Uterus (tissue), 4 donors: Measurements from ENCODE around the gene CAPZB. TPM values are rescaled to one million over a fixed set of nuclear protein-coding genes. Genes with fewer than 3 reads are reported as not detected.

Experiments used
- DNase-seq, 2 donors: peaks; one replicate each; pipeline ENCODE4 v3.0.0-alpha.2; 2019 to 2020
- H3K27ac ChIP-seq, 2 donors: fragments of 200-600 bp; sonication (generic); 1 replicate in 1 of 2; 2 replicates in 1 of 2; pipeline ENCODE4 v1.5.1; 2016 to 2018
- H3K27me3 ChIP-seq, 2 donors: fragments of 200-600 bp; sonication (generic); one replicate each; pipeline ENCODE4 v1.5.1; 2018 to 2019; ENCODE audit warnings: control low read depth in 1 of 2
- H3K36me3 ChIP-seq, 2 donors: fragments of 200-600 bp; sonication (generic); one replicate each; pipeline ENCODE4 v1.5.1; 2019; ENCODE audit warnings: control low read depth in 1 of 2
- H3K4me1 ChIP-seq, 2 donors: fragments of 200-600 bp; sonication (generic); one replicate each; pipeline ENCODE4 v1.5.1; 2018 to 2019; ENCODE audit warnings: control low read depth in 1 of 2
- H3K4me3 ChIP-seq, 2 donors: fragments of 200-600 bp; sonication (generic); 1 replicate in 1 of 2; 2 replicates in 1 of 2; pipeline ENCODE4 v1.5.1; 2018 to 2019; ENCODE audit warnings: mild to moderate bottlenecking in 1 of 2
- H3K9me3 ChIP-seq, 2 donors: fragments of 200-600 bp; sonication (generic); one replicate each; pipeline ENCODE4 v1.5.1; 2019; ENCODE audit warnings: control low read depth in 1 of 2
- POLR2A ChIP-seq, 2 donors: fragments of 450-650 bp; IDR thresholded peaks; one replicate each; pipeline ENCODE4 v1.6.1; 2016; ENCODE audit warnings: antibody characterized with exemption in 2 of 2, mild to moderate bottlenecking in 1 of 2, moderate library complexity in 1 of 2
- intact Hi-C: fragments of 100-400 bp; cut with DNase I; formaldehyde crosslinking; loops from one replicate; pipeline ENCODE4 v1.15.1; 2023; ENCODE audit warnings: low total_unique reads
- total RNA-seq, 4 donors: library from RNA; depleted of rRNA in 3 of 4; stranded (reverse); fragments of >200 nt in 3 of 4; gene quantifications; one replicate each; pipeline versions ENCODE4 v1.1.0 to v1.2.4, GENCODE V29; 2014 to 2023
- TF ChIP-seq, protein P1 (sequence below), 4 experiments: fragments of 200-600 bp in 2 of 4; fragments of 450-650 bp in 2 of 4; sonication (generic) in 2 of 4; IDR thresholded peaks; one replicate each; pipeline ENCODE4 v1.5.1; 2016 to 2019; ENCODE audit warnings: antibody characterized with exemption in 4 of 4, mild to moderate bottlenecking in 2 of 4, moderate library complexity in 1 of 4
- donor health status: DM: yes; HTN: yes; CAD: no.

The CAPZB gene
- total RNA-seq, 4 donors from 2014 or later: 94.4 to 281 (median 141) TPM

GRCh38 chr1:19313636-19313959 lies 171.7 kb downstream of the CAPZB start:
- Histone ChIP-seq H3K4me3 (no peak overlapping the region), H3K4me1 (peaks cover 5 to 18% of the 10 kb centered on the region in 2 donors)
- DNase-seq: no peak

GRCh38 chr1:19312782-19313635 lies 172.3 kb downstream of the CAPZB start:
- H3K27ac ChIP-seq: peak overlapping the region; percentile 85 to 93
- no peaks in the 10 kb centered on the region for H3K27me3 ChIP-seq
- TF ChIP-seq, protein P1, sequence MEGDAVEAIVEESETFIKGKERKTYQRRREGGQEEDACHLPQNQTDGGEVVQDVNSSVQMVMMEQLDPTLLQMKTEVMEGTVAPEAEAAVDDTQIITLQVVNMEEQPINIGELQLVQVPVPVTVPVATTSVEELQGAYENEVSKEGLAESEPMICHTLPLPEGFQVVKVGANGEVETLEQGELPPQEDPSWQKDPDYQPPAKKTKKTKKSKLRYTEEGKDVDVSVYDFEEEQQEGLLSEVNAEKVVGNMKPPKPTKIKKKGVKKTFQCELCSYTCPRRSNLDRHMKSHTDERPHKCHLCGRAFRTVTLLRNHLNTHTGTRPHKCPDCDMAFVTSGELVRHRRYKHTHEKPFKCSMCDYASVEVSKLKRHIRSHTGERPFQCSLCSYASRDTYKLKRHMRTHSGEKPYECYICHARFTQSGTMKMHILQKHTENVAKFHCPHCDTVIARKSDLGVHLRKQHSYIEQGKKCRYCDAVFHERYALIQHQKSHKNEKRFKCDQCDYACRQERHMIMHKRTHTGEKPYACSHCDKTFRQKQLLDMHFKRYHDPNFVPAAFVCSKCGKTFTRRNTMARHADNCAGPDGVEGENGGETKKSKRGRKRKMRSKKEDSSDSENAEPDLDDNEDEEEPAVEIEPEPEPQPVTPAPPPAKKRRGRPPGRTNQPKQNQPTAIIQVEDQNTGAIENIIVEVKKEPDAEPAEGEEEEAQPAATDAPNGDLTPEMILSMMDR (IDR thresholded peaks at IDR 0.05): no peak
- no peak for TF ChIP-seq POLR2A (IDR thresholded peaks at IDR 0.05)
- no peaks in the 10 kb centered on the region for H3K9me3 ChIP-seq
- intact Hi-C loops: no loop called here
- peak overlapping the region; percentile 78 to 89 for H3K4me3 ChIP-seq
- no peak for DNase-seq
- peaks cover 5 to 18% of the 10 kb centered on the region in 2 donors for H3K4me1 ChIP-seq
- no peaks in the 10 kb centered on the region for H3K36me3 ChIP-seq

More at GRCh38 chr1:19313636-19313959, 171.7 kb downstream of the CAPZB start:
- TF ChIP-seq, protein P1 (IDR thresholded peaks at IDR 0.05): no peak
- no peak for TF ChIP-seq POLR2A (IDR thresholded peaks at IDR 0.05)
- no peaks in the 10 kb centered on the region for H3K36me3 ChIP-seq
- intact Hi-C loops: no loop called here
- H3K9me3 ChIP-seq: no peaks in the 10 kb centered on the region
- no peak overlapping the region for H3K27ac ChIP-seq
- H3K27me3 ChIP-seq: no peaks in the 10 kb centered on the region

GRCh38 chr1:19311931-19312781 lies 173.2 kb downstream of the CAPZB start, which contains the start of the genes AKR7A2 and SLC66A1:
Gene AKR7A2, minus strand, starts transcription at chr1:19312144. Its CDS starts 20 bp downstream, at chr1:19312124.
Gene SLC66A1, plus strand, starts transcription at chr1:19312326. Its CDS starts 5,352 bp downstream, at chr1:19317678.
- no peaks in the 10 kb centered on the region for H3K27me3 ChIP-seq
- intact Hi-C loops: no loop called here
- H3K4me1 ChIP-seq: peaks cover 5 to 14% of the 10 kb centered on the region in 2 donors
- DNase-seq: peak; percentile 86 to 93
- no peaks in the 10 kb centered on the region for H3K36me3 ChIP-seq
- H3K27ac ChIP-seq: peak within 1 kb of the TSS; percentile 85 to 93
- peak within 1 kb of the TSS; percentile 78 to 89 for H3K4me3 ChIP-seq
- TF ChIP-seq, protein P1 (IDR thresholded peaks at IDR 0.05): peak in 1 of 4 experiments; percentile 37
- TF ChIP-seq POLR2A (IDR thresholded peaks at IDR 0.05): peak; percentile 86 to 87
- no peaks in the 10 kb centered on the region for H3K9me3 ChIP-seq

DNA sequence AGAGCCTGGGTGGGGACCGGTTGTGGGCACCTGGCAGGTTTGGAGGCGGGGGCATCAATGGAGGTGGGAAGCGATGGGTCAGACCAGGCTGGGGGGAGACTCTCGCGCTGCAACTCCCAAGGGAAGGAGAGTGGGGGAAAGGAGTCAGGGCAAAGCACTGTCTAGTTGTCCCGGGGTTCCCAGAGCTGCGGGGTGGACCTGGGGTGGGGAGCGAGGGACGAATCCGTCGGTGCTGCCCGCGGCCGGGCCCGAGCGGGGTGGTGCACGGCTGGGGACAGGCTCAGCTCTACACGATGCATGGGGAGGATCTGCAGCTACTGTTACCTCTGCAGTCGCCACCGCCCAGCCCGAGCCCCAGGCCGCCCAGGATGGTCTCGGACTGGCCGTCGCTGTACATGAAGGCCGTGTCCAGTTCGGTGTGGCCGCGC lies 173.8 kb downstream of the CAPZB start:
- peak overlapping the region; percentile 78 to 89 for H3K4me3 ChIP-seq
- no peaks in the 10 kb centered on the region for H3K9me3 ChIP-seq
- TF ChIP-seq POLR2A (IDR thresholded peaks at IDR 0.05): no peak
- TF ChIP-seq, protein P1 (IDR thresholded peaks at IDR 0.05): no peak
- H3K27ac ChIP-seq: peak overlapping the region; percentile 54 to 71
- intact Hi-C loops: no loop called here
- H3K27me3 ChIP-seq: no peaks in the 10 kb centered on the region
- DNase-seq: no peak
- H3K4me1 ChIP-seq: peaks cover 5 to 13% of the 10 kb centered on the region in 2 donors
- H3K36me3 ChIP-seq: no peaks in the 10 kb centered on the region
